ENCODE measurements around the gene ADAMTSL1.
A peak's percentile ranks its signal among the peaks of the same experiment; 100 is the strongest.

Gene ADAMTSL1

DNA sequence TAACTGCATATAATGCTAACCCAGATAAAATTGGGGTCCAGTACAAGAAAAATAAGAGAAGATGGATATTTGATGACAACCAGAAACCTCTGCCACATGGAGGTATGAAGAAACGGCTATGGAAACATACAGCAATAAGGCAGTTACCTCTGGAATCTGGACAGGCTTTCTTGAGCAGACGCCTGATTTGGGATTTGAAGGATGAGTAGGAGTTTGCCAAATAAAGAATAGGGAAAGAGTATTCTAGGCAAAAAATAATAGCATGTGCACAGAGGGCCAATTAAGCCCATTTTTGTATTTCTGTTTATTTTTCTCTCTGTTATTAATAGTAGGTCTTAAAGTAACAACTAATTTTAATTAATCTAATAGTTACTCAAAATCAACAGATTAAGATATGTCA, 144.9 kb downstream of the ADAMTSL1 start:
- TF ChIP-seq, protein P1, sequence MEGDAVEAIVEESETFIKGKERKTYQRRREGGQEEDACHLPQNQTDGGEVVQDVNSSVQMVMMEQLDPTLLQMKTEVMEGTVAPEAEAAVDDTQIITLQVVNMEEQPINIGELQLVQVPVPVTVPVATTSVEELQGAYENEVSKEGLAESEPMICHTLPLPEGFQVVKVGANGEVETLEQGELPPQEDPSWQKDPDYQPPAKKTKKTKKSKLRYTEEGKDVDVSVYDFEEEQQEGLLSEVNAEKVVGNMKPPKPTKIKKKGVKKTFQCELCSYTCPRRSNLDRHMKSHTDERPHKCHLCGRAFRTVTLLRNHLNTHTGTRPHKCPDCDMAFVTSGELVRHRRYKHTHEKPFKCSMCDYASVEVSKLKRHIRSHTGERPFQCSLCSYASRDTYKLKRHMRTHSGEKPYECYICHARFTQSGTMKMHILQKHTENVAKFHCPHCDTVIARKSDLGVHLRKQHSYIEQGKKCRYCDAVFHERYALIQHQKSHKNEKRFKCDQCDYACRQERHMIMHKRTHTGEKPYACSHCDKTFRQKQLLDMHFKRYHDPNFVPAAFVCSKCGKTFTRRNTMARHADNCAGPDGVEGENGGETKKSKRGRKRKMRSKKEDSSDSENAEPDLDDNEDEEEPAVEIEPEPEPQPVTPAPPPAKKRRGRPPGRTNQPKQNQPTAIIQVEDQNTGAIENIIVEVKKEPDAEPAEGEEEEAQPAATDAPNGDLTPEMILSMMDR (conservative IDR thresholded peaks at IDR 0.05; ENCODE audit: low read depth, low read length) = no peak
- no peak for DNase-seq (ENCODE audit: low read depth)
- no peak overlapping the region for H3K4me3 ChIP-seq (ENCODE audit: low read length)

- TF ChIP-seq, protein P1 (conservative IDR thresholded peaks at IDR 0.05; ENCODE audit: low read depth, low read length) = no peak
- DNase-seq (ENCODE audit: low read depth) = no peak
- H3K4me3 ChIP-seq (ENCODE audit: low read length) = no peak overlapping the region
Observed at GRCh38 chr9:18622186-18622836, 148.4 kb downstream of the ADAMTSL1 start.

- DNase-seq (ENCODE audit: low read depth) = peak; percentile 86
- TF ChIP-seq, protein P1 (conservative IDR thresholded peaks at IDR 0.05; ENCODE audit: low read depth, low read length) = no peak
- no peak overlapping the region for H3K4me3 ChIP-seq (ENCODE audit: low read length)
Observed at GRCh38 chr9:18623221-18624079, 149.5 kb downstream of the ADAMTSL1 start.

DNA sequence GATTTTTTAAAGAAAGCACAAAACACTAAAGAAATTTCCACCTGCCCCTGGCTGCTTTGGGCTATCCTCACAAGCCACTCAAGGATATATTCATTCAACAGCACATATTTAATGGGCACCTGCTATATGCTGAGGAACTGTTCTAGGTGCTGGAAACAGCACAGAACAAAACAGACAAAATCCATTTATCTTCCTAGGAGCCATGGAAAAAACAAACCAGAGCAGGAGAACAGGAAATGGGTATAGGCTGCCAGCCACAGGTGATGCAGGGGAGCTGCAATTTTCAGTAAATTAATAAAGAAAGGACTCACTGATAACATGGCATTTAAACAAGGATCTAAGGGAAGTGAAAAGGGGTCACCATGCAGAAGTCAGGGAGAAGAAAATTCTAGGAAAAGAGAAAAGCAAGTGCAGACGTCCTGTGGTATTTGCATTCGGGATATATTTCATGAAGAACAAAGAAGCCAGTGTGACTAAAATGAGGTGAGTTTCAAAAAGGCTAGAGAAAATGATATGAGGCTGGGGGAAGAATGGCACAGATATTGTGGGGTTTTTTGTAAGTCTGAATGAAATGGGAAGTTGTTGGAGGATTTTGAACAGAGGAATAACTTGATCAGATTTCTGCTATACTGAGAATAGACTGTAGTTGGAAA, 152.2 kb downstream of the ADAMTSL1 start:
- TF ChIP-seq, protein P1 (conservative IDR thresholded peaks at IDR 0.05; ENCODE audit: low read depth, low read length) = no peak
- no peak overlapping the region for H3K4me3 ChIP-seq (ENCODE audit: low read length)
- DNase-seq (ENCODE audit: low read depth) = no peak

GRCh38 chr9:18629136-18629535, 155.2 kb downstream of the ADAMTSL1 start:
- TF ChIP-seq, protein P1 (conservative IDR thresholded peaks at IDR 0.05; ENCODE audit: low read depth, low read length) = no peak
- no peak overlapping the region for H3K4me3 ChIP-seq (ENCODE audit: low read length)

DNA sequence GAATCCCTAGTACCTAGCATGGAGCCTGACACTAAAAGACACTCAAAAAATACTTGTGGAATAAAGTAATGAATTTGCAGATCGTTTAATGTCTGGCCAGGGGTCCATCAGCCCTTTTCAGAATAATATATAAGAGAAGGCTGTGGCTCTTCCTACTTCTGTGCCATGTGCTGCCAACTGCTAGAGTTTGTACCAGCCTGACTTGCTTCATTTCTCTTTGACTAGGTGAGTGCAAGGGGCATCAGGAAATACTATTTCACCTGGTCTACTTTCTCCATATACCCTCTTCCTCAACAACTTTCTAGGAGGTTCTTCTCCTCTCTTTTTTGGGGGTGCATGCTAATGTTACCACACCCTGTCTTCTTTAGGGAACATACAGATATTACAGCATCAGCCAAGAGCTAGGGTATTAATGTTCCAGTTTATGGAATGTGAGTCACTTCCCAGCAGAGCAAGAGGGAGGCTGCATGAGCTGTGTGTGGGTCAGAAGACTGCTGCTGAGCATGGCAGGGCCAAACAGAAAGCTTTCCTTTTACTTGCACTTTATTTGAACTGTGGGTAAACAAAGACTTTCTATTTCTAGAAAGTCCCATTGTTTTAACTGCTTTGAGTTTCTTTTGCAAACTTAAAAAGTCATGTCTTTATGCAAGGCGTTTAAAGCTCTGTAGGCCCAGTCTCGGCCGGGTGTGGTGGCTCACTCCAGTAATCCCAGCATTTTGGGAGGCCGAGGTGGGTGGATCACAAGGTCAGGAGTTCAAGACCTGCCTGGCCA, 158.9 kb downstream of the ADAMTSL1 start:
- peak; percentile 85 for DNase-seq (ENCODE audit: low read depth)
- H3K4me3 ChIP-seq (ENCODE audit: low read length) = no peak overlapping the region
- TF ChIP-seq, protein P1 (conservative IDR thresholded peaks at IDR 0.05; ENCODE audit: low read depth, low read length) = no peak

More at GRCh38 chr9:18629136-18629535, 155.2 kb downstream of the ADAMTSL1 start:
- no peak for DNase-seq (ENCODE audit: low read depth)
